T-helper 1 cell (primary cell): Measurements from ENCODE around the gene SLC37A1.
A peak's percentile ranks its signal among the peaks of the same experiment; 100 is the strongest.

Source experiments
- DNase-seq, 5 donors: peaks; one replicate each; pipeline ENCODE4 v3.0.0-alpha.2; 2012 to 2020

The SLC37A1 gene

DNA sequence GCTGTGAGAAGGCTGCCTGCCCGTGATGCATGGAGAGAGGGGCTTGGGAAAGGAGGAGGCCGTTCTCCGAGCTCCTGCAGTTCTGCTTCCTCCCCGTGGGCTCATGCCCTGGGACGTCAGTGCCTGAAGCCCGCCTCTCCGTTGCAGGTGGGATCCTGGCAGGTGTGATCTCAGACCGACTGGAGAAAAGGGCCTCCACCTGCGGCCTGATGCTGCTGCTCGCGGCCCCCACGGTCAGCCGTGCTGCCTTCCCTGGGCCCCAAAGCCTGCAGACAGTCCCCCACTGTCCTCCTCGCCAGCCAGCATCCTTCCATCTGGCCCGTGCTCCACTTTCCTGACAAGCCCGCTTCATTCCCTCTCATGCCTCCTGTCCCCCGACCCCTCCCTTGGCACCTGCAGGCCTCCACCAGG, 50.9 kb downstream of the SLC37A1 start:
- DNase-seq = no peak

- no peak for DNase-seq
Observed at GRCh38 chr21:42565206-42565810, 51.7 kb downstream of the SLC37A1 start.

DNA sequence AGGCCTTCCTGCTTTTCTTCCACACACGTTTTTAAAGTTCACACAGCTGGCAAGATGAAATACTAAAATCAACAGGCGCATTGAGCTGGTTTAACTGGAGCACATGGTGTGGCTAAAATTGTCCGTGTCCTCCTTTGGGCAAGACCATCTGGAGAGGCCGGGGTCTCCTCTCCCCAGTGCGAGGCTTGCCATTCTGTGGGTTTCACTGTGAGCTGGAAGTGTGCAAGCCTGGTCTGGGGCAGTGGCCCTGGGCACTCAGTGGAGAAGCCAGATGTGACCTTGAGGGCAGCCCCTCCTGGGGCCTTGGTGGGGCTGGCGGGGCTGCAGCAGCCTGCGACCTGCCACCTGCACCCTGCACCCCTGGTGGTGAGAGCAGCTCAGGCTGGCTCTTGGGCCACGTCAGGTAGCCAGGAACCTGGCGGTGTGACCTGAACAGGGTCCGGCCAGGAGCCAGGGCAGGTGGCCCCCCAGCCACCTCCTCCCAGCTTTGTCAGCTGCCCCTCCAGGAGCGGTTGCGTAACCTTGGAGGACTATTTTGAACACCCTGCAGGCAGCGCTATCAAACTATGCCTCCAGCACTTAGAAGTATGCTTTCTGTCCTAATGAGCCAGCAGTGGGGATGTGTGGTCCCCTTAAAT, 52.4 kb downstream of the SLC37A1 start:
- no peak for DNase-seq

GRCh38 chr21:42566524-42567213, 53.0 kb downstream of the SLC37A1 start:
- no peak for DNase-seq

DNA sequence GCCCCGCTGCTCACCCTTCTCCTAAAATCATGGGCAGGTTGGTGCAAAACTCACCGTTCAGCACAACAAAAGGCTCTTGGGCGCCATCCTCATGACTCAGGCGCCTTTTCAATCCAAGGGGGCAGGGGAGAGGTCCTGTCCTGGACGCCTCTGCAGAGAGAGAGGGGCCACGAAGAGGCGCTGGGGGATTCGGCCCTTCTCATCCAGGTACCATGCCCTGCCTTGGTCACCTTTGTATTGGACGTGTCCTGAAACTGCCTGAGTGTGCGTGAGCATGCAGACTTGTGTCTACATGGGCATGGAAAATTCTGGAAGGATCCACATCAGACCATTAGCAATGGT, 53.5 kb downstream of the SLC37A1 start:
- DNase-seq = no peak

DNA sequence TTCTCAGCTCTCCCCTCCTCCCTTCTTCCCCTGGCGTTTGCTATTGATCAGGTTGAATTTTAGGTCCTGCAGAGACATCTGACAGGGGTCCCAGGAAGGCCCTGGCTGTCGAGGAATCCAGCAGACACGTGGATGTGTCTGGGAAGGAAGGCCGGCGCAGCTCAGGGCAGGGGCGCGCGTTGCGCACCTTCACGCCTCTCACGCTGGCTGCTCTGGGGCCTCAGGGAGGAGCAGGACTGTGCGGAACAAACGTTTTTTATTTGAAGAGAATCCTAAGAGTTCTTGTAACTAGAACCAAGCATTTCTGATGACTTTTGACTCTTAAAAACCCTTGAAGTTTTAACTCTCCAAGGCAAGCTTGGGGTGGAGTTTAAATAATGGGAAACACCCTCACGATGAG, 54.2 kb downstream of the SLC37A1 start:
- DNase-seq = no peak

- no peak for DNase-seq
Observed at GRCh38 chr21:42568376-42568775, 54.7 kb downstream of the SLC37A1 start.

DNA sequence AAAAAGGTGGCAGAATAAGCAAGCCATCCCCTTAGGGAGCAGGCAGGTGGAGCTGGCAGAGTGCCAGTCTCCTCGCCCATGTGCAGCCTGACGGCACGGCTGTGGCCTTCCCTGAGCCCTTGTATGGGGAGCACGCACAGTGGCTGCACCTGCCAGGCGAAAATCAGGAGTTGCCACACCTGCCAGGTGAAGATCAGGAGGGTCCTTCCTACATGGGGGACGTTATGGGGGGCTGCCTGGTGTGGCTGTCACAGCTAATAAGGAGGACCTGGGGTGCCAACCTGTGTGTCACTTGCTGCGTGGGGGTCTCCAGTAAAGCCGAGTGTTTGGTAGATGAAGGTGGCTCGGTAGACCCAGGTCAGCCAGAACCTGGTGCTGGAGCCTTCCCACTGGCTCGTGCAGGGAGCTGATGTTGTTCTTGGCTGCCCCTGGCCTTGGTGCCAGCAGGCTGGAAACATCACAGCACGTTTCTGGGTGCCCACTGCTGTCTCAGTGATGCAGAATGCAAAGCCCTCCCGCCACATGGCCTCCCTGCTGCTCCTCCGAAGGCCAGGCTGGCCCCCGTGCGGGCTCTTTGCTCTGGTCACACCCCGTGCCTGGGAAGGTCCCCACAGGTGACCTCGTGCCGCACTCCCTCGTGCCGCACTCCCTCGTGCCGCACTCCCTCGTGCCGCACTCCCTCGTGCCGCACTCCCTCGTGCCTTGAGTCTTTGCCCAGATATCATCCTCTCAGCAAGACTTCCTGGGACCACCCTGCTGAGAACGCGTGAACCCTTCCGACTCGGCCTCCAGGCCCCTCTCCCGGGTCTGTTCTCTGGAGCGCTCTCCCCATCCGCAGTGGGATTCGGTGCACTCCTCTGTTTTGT, 55.4 kb downstream of the SLC37A1 start:
- no peak for DNase-seq

- DNase-seq = peak in 1 of 5 donors; percentile 62
Observed at GRCh38 chr21:42569732-42570301, 56.2 kb downstream of the SLC37A1 start.

- DNase-seq = no peak
Observed at GRCh38 chr21:42570362-42570761, 56.7 kb downstream of the SLC37A1 start.

DNA sequence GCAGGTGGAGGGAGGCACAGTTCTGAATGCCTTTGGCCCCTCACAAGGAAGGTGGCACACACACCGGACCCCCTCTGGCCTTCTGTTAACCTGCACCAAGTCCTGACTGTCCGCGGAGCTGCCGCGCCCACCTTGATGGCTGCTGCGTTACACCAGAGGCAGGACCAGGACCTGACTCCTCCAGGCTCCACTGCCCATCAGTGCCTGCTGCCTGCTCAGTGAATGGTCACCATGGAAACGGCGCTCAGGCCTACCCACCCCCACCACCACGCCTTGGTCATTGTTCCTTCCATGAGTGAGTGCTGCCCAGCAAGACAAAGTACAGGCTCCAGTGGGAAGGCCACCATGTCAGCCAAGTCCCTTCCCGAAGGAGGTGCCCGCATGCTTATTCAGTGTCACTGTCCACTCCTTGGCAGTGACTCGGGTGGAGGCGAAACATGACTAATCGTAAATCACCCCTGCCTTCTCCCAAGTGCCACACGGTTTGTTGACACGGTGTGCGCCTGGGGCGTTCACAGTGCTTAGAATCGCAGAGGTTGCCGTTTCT, 57.3 kb downstream of the SLC37A1 start:
- DNase-seq = no peak

DNA sequence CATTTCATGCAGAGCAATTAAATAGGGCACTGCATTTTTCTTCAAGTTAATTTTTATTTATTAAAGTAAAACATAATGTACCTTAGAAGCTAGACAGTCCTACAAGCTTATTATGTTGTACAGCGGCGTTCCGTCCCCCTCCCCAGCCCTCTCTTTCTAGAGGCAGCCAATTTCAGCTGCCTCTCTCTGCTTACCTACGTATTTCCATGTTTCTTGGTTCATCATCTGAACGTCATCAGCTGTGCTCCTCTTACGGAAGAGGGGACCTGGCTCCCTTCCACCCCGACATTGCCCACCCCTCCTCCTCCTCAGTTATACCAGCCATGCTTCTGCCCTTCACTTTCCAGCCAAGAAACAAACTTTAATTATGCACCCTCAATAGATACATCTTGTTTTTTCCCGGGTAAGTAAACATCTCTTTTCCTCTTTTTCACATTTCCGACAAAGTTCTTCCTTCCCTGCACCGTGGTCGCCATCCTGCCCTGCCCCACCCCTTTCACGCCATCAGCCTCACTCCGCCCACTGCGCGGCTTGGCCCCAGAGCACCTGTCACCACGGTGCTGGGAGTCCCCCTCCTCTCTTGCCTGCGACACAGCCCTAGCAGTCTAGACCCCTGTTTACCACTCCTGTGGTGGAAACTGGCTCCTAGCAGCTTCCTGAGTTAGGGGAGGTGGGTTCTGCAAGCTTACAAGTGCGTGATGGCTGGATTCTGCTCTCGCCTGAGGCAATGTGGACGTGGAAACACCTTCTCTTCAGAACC, 57.9 kb downstream of the SLC37A1 start:
- DNase-seq = no peak

GRCh38 chr21:42572906-42573495, 59.3 kb downstream of the SLC37A1 start:
- no peak for DNase-seq

DNA sequence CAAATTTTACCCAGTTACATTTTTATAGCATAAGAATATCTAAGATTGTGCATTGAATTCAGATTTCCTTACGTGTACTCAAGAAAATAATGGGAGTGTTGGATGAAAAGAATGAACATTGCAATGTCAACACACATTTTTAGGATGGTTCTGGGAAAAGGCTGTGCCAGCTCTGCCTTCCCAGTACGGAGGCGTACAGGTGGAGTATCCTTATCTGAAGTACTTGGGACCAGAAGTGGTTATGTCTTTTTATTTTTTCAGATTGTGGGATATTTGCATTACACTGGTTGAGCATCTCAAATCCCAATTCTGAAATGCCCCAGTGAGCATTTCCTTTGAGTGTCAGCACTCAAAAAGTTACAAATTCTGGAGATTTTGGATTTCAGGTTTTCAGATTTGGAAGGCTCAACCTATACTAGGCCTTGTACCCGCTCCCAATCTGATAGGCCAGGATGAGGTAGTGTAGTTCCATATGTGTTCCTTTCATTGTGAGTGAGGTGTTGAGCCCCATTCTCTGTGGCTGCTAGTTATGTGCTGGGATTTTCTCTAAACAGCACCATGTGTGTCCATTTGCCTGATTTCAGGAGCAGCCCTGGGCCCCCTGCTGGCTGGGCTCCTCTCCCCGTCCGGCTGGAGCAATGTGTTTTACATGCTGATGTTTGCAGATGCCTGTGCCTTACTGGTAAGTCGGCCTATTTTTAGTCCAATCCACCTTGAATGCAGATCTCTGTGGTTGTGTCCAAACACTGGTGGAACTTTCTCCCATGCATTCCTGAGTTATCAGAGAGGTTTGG, 60.8 kb downstream of the SLC37A1 start:
- no peak for DNase-seq

DNA sequence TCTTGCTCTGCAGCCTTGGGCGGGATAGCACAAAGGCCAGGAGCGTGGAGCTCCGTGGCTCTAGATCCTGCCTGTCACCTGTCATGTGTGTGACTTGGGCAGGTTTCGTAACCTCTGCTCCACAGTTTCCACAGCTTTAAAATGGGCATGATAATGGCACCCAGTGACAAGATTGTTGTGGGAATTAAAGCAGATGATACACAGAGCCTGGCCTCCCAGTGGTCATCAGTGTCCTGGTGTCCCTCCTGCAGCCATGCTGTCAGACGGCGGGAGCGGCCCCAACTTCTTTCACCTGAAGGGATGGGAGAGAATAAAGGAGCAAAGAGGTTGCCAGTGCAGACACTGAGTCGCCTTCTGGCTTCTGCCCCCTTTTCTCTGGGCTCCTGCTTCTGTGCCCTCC, 61.5 kb downstream of the SLC37A1 start:
- peak in 1 of 5 donors; percentile 0 for DNase-seq

DNA sequence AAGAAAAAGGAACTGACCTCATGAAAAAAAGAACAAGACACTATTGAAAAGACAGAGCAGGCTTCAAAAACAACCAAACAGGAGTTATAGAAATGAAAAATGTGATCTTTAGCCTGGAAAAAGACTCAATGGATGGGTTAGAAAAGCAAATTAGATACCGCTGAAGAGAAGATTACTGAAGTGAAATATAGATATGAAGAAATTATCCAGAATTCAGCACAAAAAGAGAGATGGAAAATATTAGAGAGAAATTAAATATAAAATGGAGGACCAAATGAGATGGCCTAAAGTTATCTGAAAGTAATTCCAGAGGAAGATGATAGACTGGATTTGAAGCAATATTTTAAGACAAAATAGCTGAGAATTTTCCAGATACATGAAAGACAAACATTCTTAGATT, 63.0 kb downstream of the SLC37A1 start:
- no peak for DNase-seq

- no peak for DNase-seq
Observed at GRCh38 chr21:42578034-42578433, 64.4 kb downstream of the SLC37A1 start.

DNA sequence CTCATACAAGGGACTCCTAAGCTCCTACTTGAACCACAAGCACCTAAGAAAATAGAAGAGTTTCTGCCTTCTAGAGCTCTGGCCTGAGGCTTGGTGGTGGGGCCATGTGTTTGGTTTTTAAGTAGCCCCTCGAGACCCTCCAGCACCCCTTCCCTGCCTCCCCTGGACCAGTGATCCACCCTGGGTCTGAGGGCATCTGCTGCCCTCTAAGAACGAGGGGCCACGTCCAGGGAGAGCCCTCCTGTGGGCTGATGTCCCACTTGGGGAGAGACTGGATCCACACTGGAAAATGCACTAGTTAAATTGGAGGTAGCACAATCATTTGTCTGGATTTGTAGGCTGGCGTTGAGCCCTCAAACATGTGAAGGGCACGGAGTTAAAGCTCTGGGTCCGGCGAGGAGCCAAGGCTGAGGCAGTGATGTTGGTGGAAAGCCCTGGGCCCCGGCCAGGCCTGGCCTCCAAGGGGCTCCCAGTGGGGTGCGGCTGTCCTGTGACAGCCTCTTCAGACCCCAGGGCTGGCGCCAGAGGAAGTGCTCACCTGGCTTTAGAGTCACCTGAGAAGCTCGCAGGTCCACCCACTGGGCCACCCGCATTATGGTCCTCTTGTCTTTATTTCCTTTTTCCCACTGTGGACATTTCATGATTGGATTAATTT, 65.2 kb downstream of the SLC37A1 start:
- no peak for DNase-seq

DNA sequence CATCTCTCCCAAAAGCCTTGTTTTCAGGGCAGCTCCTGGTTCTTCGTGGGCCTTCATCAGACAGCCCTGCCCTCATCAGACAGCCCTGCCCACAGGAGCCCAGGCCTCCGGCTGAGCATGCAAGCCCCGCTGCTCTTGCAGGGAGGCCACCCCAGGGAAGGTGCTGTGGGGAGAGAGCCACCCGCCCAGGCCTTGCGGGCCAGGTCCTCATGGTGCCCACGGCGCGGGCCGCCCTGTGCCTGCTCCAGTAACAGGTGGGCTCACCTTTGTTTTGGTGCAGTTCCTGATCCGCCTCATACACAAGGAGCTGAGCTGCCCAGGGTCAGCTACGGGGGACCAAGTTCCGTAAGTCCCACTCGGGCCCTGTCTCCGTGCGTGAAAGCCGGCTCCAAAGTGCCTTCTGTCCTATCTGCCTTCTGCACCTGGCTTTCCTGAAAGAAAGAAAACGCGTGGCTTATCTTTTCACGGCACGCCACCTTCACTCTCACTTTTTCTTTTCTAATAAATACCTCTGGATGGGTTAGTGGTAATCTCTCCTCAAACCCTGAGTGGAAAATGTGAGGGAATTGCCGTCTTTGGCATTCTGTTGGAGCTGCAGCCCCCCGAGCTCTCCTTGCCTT, 65.9 kb downstream of the SLC37A1 start:
- peak in 1 of 5 donors; percentile 4 for DNase-seq
